ENCODE results near the gene SEPTIN6. TPM values are rescaled to one million over a fixed set of nuclear protein-coding genes. Genes with fewer than 3 reads are reported as not detected.

SEPTIN6 gene
- total RNA-seq, 1 donor from 2014 or later, result 1.6 TPM

DNA sequence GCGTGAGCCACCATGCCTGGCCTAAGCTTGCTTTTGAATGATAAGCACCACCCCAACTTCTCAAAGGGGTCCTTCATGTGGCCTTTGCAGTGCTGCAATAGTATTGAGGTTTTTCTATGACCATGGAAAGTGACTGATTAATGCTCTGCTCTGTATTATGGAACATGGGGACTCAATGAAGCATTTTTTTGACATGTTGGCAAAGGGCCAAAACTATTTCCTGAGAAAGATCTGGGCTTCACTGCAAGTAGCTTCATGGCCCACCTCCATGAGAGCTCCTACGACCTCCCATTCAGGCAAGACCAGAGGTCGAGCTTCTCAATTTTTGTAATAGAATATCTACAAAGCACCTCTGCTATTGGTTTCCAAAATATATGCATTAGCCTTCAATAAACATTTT lies 16.7 kb upstream of the SEPTIN6 start:
- no peak for TF ChIP-seq CTCF (IDR thresholded peaks at IDR 0.05; ENCODE audit: insufficient read depth, low read length, severe bottlenecking)
- FAIRE-seq, result no peak

DNA sequence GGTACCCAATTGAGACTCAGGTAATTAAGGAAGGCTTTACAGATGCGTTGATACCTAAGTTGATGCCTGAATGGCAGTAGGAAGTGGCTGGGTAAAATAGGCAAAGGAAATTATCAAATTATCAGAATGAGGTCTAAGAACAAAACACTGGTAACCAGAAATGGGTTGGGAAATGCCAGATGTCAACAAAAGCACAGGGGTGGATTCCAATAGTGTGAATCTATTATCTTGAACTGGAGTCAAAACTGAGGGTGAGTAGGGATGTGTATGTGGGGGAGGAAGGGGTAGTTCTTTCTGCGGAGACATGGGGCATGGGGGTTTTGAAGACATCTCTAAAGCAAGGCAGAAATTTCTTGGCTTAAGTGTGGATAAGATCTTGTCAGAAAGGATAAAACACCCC lies 16.0 kb upstream of the SEPTIN6 start:
- FAIRE-seq, result no peak
- Histone ChIP-seq H3K36me3 (ENCODE audit: control insufficient read depth, insufficient read depth, low read length) (no peaks in the 10 kb centered on the region), H3K27me3 (ENCODE audit: control insufficient read depth, insufficient read depth, low read length) (no peaks in the 10 kb centered on the region), H3K4me3 (ENCODE audit: low read depth, low read length) (no peak overlapping the region)
- no peak for DNase-seq (ENCODE audit: low read depth)
- TF ChIP-seq CTCF (IDR thresholded peaks at IDR 0.05; ENCODE audit: insufficient read depth, low read length, severe bottlenecking), result no peak

More for the DNA sequence above, 16.7 kb upstream of the SEPTIN6 start:
- no peak for DNase-seq (ENCODE audit: low read depth)
- no peaks in the 10 kb centered on the region for H3K27me3 ChIP-seq (ENCODE audit: control insufficient read depth, insufficient read depth, low read length)
- H3K4me3 ChIP-seq (ENCODE audit: low read depth, low read length), result no peak overlapping the region
- no peaks in the 10 kb centered on the region for H3K36me3 ChIP-seq (ENCODE audit: control insufficient read depth, insufficient read depth, low read length)

GRCh38 chrX:119706616-119707015 lies 13.6 kb upstream of the SEPTIN6 start:
- no peaks in the 10 kb centered on the region for H3K27me3 ChIP-seq (ENCODE audit: control insufficient read depth, insufficient read depth, low read length)
- FAIRE-seq (no peak), DNase-seq (ENCODE audit: low read depth) (no peak)
- TF ChIP-seq CTCF (IDR thresholded peaks at IDR 0.05; ENCODE audit: insufficient read depth, low read length, severe bottlenecking), result no peak
- H3K4me3 ChIP-seq (ENCODE audit: low read depth, low read length), result no peak overlapping the region
- no peaks in the 10 kb centered on the region for H3K36me3 ChIP-seq (ENCODE audit: control insufficient read depth, insufficient read depth, low read length)

DNA sequence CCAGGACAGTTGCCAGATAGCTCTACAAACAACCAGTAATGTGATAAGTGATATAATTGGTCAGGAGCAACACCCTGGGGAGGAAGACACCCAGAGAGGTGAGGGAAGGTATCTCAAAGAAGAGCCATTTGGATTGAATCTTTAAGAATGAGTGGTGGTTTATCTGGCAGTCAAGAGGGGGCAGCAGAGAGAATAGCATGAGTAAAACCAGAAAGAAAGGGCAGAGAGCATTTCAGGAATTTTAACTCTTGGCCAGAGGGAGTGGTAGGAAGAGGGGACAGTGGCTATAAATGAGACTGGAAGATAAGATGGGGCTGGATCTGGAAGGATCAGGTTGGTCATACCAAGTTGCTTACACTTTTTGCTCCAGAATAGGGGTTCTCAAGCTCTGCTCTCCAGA lies 5.9 kb upstream of the SEPTIN6 start:
- DNase-seq (ENCODE audit: low read depth) (peak; percentile 45), FAIRE-seq (no peak)
- Histone ChIP-seq H3K4me3 (ENCODE audit: low read depth, low read length) (no peak overlapping the region), H3K36me3 (ENCODE audit: control insufficient read depth, insufficient read depth, low read length) (no peaks in the 10 kb centered on the region), H3K27me3 (ENCODE audit: control insufficient read depth, insufficient read depth, low read length) (no peaks in the 10 kb centered on the region)
- TF ChIP-seq CTCF (IDR thresholded peaks at IDR 0.05; ENCODE audit: insufficient read depth, low read length, severe bottlenecking), result peak; percentile 46

- TF ChIP-seq CTCF (IDR thresholded peaks at IDR 0.05; ENCODE audit: insufficient read depth, low read length, severe bottlenecking), result no peak
- FAIRE-seq (no peak), DNase-seq (ENCODE audit: low read depth) (no peak)
- Histone ChIP-seq H3K27me3 (ENCODE audit: control insufficient read depth, insufficient read depth, low read length) (no peaks in the 10 kb centered on the region), H3K36me3 (ENCODE audit: control insufficient read depth, insufficient read depth, low read length) (no peaks in the 10 kb centered on the region), H3K4me3 (ENCODE audit: low read depth, low read length) (no peak overlapping the region)
These were observed 3.4 kb upstream of the SEPTIN6 start for GRCh38 chrX:119696251-119696890.

- Histone ChIP-seq H3K36me3 (ENCODE audit: control insufficient read depth, insufficient read depth, low read length) (no peaks in the 10 kb centered on the region), H3K27me3 (ENCODE audit: control insufficient read depth, insufficient read depth, low read length) (no peaks in the 10 kb centered on the region), H3K4me3 (ENCODE audit: low read depth, low read length) (no peak overlapping the region)
- DNase-seq (ENCODE audit: low read depth), result no peak
- no peak for TF ChIP-seq CTCF (IDR thresholded peaks at IDR 0.05; ENCODE audit: insufficient read depth, low read length, severe bottlenecking)
- FAIRE-seq, result peak; percentile 75
These were observed 2.6 kb upstream of the SEPTIN6 start for GRCh38 chrX:119695535-119696050.

Data from bronchial epithelial cell (primary cell).